Uterus (tissue), 4 donors: ENCODE measurements around the gene APBA3. TPM values are rescaled to one million over a fixed set of nuclear protein-coding genes. Genes with fewer than 3 reads are reported as not detected.

Experiments
- DNase-seq, 2 donors: peaks; one replicate each; pipeline ENCODE4 v3.0.0-alpha.2; 2019 to 2020
- H3K27ac ChIP-seq, 2 donors: fragments of 200-600 bp; sonication (generic); 1 replicate in 1 of 2; 2 replicates in 1 of 2; pipeline ENCODE4 v1.5.1; 2016 to 2018
- H3K27me3 ChIP-seq, 2 donors: fragments of 200-600 bp; sonication (generic); one replicate each; pipeline ENCODE4 v1.5.1; 2018 to 2019; ENCODE audit warnings: control low read depth in 1 of 2
- H3K36me3 ChIP-seq, 2 donors: fragments of 200-600 bp; sonication (generic); one replicate each; pipeline ENCODE4 v1.5.1; 2019; ENCODE audit warnings: control low read depth in 1 of 2
- H3K4me1 ChIP-seq, 2 donors: fragments of 200-600 bp; sonication (generic); one replicate each; pipeline ENCODE4 v1.5.1; 2018 to 2019; ENCODE audit warnings: control low read depth in 1 of 2
- H3K4me3 ChIP-seq, 2 donors: fragments of 200-600 bp; sonication (generic); 1 replicate in 1 of 2; 2 replicates in 1 of 2; pipeline ENCODE4 v1.5.1; 2018 to 2019; ENCODE audit warnings: mild to moderate bottlenecking in 1 of 2
- H3K9me3 ChIP-seq, 2 donors: fragments of 200-600 bp; sonication (generic); one replicate each; pipeline ENCODE4 v1.5.1; 2019; ENCODE audit warnings: control low read depth in 1 of 2
- CTCF ChIP-seq, 4 experiments: fragments of 200-600 bp in 2 of 4; fragments of 450-650 bp in 2 of 4; sonication (generic) in 2 of 4; IDR thresholded peaks; one replicate each; pipeline ENCODE4 v1.5.1; 2016 to 2019; ENCODE audit warnings: antibody characterized with exemption in 4 of 4, mild to moderate bottlenecking in 2 of 4, moderate library complexity in 1 of 4
- POLR2A ChIP-seq, 2 donors: fragments of 450-650 bp; IDR thresholded peaks; one replicate each; pipeline ENCODE4 v1.6.1; 2016; ENCODE audit warnings: antibody characterized with exemption in 2 of 2, mild to moderate bottlenecking in 1 of 2, moderate library complexity in 1 of 2
- intact Hi-C: fragments of 100-400 bp; cut with DNase I; formaldehyde crosslinking; loops from one replicate; pipeline ENCODE4 v1.15.1; 2023; ENCODE audit warnings: low total_unique reads
- total RNA-seq, 4 donors: library from RNA; depleted of rRNA in 3 of 4; stranded (reverse); fragments of >200 nt in 3 of 4; gene quantifications; one replicate each; pipeline versions ENCODE4 v1.1.0 to v1.2.4, GENCODE V29; 2014 to 2023
- donor health status: DM: yes; HTN: yes; CAD: no.

Gene APBA3
- total RNA-seq, 4 donors from 2014 or later, result 14.1 to 52.6 (median 27.4) TPM

GRCh38 chr19:3782903-3783302 lies 21.4 kb upstream of the APBA3 start:
- H3K27me3 ChIP-seq, result peaks cover 0 to 4% of the 10 kb centered on the region in 2 donors
- TF ChIP-seq CTCF (IDR thresholded peaks at IDR 0.05) (no peak), POLR2A (IDR thresholded peaks at IDR 0.05) (no peak)

GRCh38 chr19:3782330-3782729 lies 20.8 kb upstream of the APBA3 start:
- no peak for DNase-seq
- Histone ChIP-seq H3K4me1 (no peaks in the 10 kb centered on the region), H3K27ac (no peak overlapping the region), H3K9me3 (peaks cover 0 to 19% of the 10 kb centered on the region in 2 donors), H3K36me3 (no peaks in the 10 kb centered on the region), H3K4me3 (no peak overlapping the region), H3K27me3 (peaks cover 0 to 4% of the 10 kb centered on the region in 2 donors)
- no peak for TF ChIP-seq CTCF (IDR thresholded peaks at IDR 0.05)
- no peak for TF ChIP-seq POLR2A (IDR thresholded peaks at IDR 0.05)
- intact Hi-C loops, result no loop called here

More at GRCh38 chr19:3782903-3783302, 21.4 kb upstream of the APBA3 start:
- no peak overlapping the region for H3K27ac ChIP-seq
- intact Hi-C loops, result no loop called here
- no peaks in the 10 kb centered on the region for H3K4me1 ChIP-seq
- peaks cover 0 to 19% of the 10 kb centered on the region in 2 donors for H3K9me3 ChIP-seq
- H3K36me3 ChIP-seq, result no peaks in the 10 kb centered on the region
- no peak overlapping the region for H3K4me3 ChIP-seq
- no peak for DNase-seq

- DNase-seq, result no peak
- TF ChIP-seq CTCF (IDR thresholded peaks at IDR 0.05) (no peak), POLR2A (IDR thresholded peaks at IDR 0.05) (no peak)
- Histone ChIP-seq H3K9me3 (peaks cover 0 to 19% of the 10 kb centered on the region in 2 donors), H3K4me3 (no peak overlapping the region), H3K4me1 (no peaks in the 10 kb centered on the region), H3K36me3 (no peaks in the 10 kb centered on the region), H3K27me3 (peaks cover 0 to 4% of the 10 kb centered on the region in 2 donors), H3K27ac (no peak overlapping the region)
- intact Hi-C loops, result no loop called here
These were observed 20.1 kb upstream of the APBA3 start for GRCh38 chr19:3781603-3782002.

GRCh38 chr19:3780786-3781304 lies 19.4 kb upstream of the APBA3 start:
- Histone ChIP-seq H3K27ac (no peak overlapping the region), H3K36me3 (no peaks in the 10 kb centered on the region), H3K4me1 (no peaks in the 10 kb centered on the region), H3K9me3 (peaks cover 0 to 19% of the 10 kb centered on the region in 2 donors), H3K27me3 (peaks cover 0 to 4% of the 10 kb centered on the region in 2 donors), H3K4me3 (no peak overlapping the region)
- no peak for TF ChIP-seq POLR2A (IDR thresholded peaks at IDR 0.05)
- TF ChIP-seq CTCF (IDR thresholded peaks at IDR 0.05), result no peak
- intact Hi-C loops, result no loop called here
- DNase-seq, result no peak

GRCh38 chr19:3778899-3779723 lies 17.6 kb upstream of the APBA3 start:
- intact Hi-C loops, result no loop called here
- Histone ChIP-seq H3K4me1 (no peaks in the 10 kb centered on the region), H3K27me3 (peaks cover 0 to 4% of the 10 kb centered on the region in 2 donors), H3K27ac (no peak overlapping the region), H3K9me3 (peaks cover 0 to 19% of the 10 kb centered on the region in 2 donors), H3K36me3 (no peaks in the 10 kb centered on the region), H3K4me3 (no peak overlapping the region)
- TF ChIP-seq CTCF (IDR thresholded peaks at IDR 0.05), result no peak
- no peak for TF ChIP-seq POLR2A (IDR thresholded peaks at IDR 0.05)
- no peak for DNase-seq
